ENCODE data around the gene PARD3B.

DNA sequence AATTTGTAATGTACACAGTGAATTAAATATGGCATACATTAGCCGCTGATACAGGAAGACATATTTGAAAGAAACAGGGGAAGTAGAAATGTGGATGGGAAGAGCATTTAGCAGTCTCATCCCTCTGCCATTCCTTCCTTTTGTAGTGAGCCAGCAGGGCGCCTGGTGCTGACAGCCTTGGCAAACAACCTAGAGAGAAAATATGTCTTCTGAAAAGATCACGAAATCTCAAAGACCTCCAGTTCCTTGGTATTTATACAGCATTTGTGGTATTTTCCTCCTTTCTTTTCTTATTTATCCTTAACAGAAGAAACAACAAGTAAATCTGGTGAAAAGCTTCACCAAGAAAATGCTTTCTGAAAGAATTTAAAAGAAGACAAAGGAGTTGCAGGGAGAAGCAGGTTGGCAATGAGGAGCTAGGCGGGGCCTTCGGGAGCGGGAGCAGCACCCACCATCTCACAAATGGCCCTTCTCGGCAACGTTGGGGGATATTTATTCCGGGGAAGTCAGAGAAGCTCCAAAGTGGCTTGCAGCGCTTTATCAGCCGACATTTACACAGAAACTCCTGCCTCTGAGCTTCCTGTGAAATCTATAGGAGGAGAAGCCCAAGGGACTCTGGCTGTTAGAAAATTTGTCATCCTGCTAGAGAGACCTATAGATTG is 731.0 kb downstream of the PARD3B start:
- TF ChIP-seq, protein P1, sequence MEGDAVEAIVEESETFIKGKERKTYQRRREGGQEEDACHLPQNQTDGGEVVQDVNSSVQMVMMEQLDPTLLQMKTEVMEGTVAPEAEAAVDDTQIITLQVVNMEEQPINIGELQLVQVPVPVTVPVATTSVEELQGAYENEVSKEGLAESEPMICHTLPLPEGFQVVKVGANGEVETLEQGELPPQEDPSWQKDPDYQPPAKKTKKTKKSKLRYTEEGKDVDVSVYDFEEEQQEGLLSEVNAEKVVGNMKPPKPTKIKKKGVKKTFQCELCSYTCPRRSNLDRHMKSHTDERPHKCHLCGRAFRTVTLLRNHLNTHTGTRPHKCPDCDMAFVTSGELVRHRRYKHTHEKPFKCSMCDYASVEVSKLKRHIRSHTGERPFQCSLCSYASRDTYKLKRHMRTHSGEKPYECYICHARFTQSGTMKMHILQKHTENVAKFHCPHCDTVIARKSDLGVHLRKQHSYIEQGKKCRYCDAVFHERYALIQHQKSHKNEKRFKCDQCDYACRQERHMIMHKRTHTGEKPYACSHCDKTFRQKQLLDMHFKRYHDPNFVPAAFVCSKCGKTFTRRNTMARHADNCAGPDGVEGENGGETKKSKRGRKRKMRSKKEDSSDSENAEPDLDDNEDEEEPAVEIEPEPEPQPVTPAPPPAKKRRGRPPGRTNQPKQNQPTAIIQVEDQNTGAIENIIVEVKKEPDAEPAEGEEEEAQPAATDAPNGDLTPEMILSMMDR (IDR thresholded peaks at IDR 0.05; ENCODE audit: low read length) = no peak
- TF ChIP-seq EZH2phosphoT487 (IDR thresholded peaks at IDR 0.05; ENCODE audit: low read length) (no peak), EZH2 (optimal IDR thresholded peaks at IDR 0.05; ENCODE audit: low read depth, low read length) (no peak)

Data from MM.1S (cell line).